Activated CD8-positive, alpha-beta T cell treated with anti-CD3 and anti-CD28 coated beads, Interleukin-2, amount 10 ng/mL, durations not matched to agents 7 days and 5 days (primary cell): Measurements from ENCODE around the gene PKD1. TPM values are rescaled to one million over a fixed set of nuclear protein-coding genes. Genes with fewer than 3 reads are reported as not detected.

Experiments
- ATAC-seq: fragments of 150-1000 bp; cut with Tn5 transposase; one replicate; pipeline ENCODE4 v1.10.0; 2021; ENCODE audit warnings: moderate library complexity
- CTCF ChIA-PET: fragments of 350-600 bp; sonication (Branson Sonifier 250); formaldehyde crosslinking; loops from one replicate; lab custom pipeline; 2021; ENCODE audit warnings: antibody characterized with exemption; lab: Charles Lee
- POLR2A ChIA-PET: fragments of 350-600 bp; sonication (Branson Sonifier 250); formaldehyde crosslinking; loops from one replicate; lab custom pipeline; 2021; ENCODE audit warnings: antibody characterized with exemption; lab: Charles Lee
- DNase-seq: peaks from one replicate; pipeline ENCODE4 v3.0.0-alpha.2; 2020
- H3K27ac Mint-ChIP-seq: one replicate; pipeline ENCODE4 v1.8.0; 2021; ENCODE audit warnings: mild to moderate bottlenecking, mixed read lengths
- H3K27me3 Mint-ChIP-seq: one replicate; pipeline ENCODE4 v1.8.0; 2021; ENCODE audit warnings: low read depth, mixed read lengths
- H3K36me3 Mint-ChIP-seq: one replicate; pipeline ENCODE4 v1.8.0; 2021; ENCODE audit warnings: low read depth, mixed read lengths
- H3K4me1 Mint-ChIP-seq: one replicate; pipeline ENCODE4 v1.8.0; 2021; ENCODE audit warnings: low read depth, mixed read lengths
- H3K4me3 Mint-ChIP-seq: one replicate; pipeline ENCODE4 v1.8.0; 2021; ENCODE audit warnings: mild to moderate bottlenecking, mixed read lengths
- H3K9me3 Mint-ChIP-seq: one replicate; pipeline ENCODE4 v1.8.0; 2022; ENCODE audit warnings: mixed read lengths; ENCODE audit not compliant: insufficient read depth
- total RNA-seq, 2 experiments: library from RNA; stranded (reverse); gene quantifications; one replicate each; pipeline ENCODE4 v1.2.3, GENCODE V29; 2021

PKD1 gene
- total RNA-seq, 2 experiments from 2014 or later = 66.0 to 76.6 TPM

GRCh38 chr16:2071454-2072202 is 64.1 kb downstream of the PKD1 start:
- Mint-ChIP-seq H3K4me3 (no peak overlapping the region), H3K4me1 (no peaks in the 10 kb centered on the region), H3K9me3 (no peaks in the 10 kb centered on the region), H3K27me3 (no peaks in the 10 kb centered on the region), H3K27ac (no peak overlapping the region), H3K36me3 (peaks cover 10% of the 10 kb centered on the region)
- ATAC-seq = no peak
- DNase-seq = no peak
- POLR2A ChIA-PET = no interaction called here
- CTCF ChIA-PET = no interaction called here

- no peak overlapping the region for H3K4me3 Mint-ChIP-seq
- H3K27ac Mint-ChIP-seq = no peak overlapping the region
- no peaks in the 10 kb centered on the region for H3K9me3 Mint-ChIP-seq
- no peak for DNase-seq
- no peak for ATAC-seq
- H3K27me3 Mint-ChIP-seq = no peaks in the 10 kb centered on the region
- ChIA-PET CTCF (no interaction called here), POLR2A (no interaction called here)
- H3K36me3 Mint-ChIP-seq = peaks cover 16% of the 10 kb centered on the region
- H3K4me1 Mint-ChIP-seq = no peaks in the 10 kb centered on the region
Observed at GRCh38 chr16:2070576-2071453, 64.9 kb downstream of the PKD1 start.

DNA sequence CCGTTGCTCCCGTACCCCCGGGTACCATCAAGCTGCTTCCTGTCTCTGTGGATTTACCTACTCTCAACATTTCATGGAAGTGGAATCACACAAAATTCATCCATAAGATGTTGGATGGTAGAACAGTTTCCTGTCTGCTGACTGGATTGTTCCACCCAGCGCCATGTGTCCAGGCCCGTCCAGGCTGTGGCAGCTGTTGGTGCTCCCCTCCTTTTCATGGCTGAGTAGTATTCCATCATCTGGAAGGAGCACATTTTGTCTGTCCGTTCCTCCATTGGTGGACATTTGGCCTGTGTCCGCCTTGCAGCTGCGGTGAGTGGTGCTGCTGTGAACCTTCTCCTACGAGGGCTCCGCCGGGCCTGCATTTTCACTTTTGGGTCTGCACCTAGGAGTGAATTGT is 69.6 kb downstream of the PKD1 start:
- H3K4me3 Mint-ChIP-seq = no peak overlapping the region
- H3K27me3 Mint-ChIP-seq = no peaks in the 10 kb centered on the region
- ATAC-seq (no peak), DNase-seq (no peak)
- CTCF ChIA-PET = interaction anchor here (1.0 kb wide), 1 partner anchor 9 kb away, joined by 4 read pairs; no protein-coding TSS in a partner anchor
- H3K4me1 Mint-ChIP-seq = no peaks in the 10 kb centered on the region
- H3K9me3 Mint-ChIP-seq = no peaks in the 10 kb centered on the region
- H3K27ac Mint-ChIP-seq = no peak overlapping the region
- POLR2A ChIA-PET = no interaction called here
- H3K36me3 Mint-ChIP-seq = peaks cover 19% of the 10 kb centered on the region

- Mint-ChIP-seq H3K36me3 (peaks cover 22% of the 10 kb centered on the region), H3K9me3 (no peaks in the 10 kb centered on the region), H3K4me3 (no peak overlapping the region), H3K4me1 (no peaks in the 10 kb centered on the region), H3K27ac (no peak overlapping the region), H3K27me3 (no peaks in the 10 kb centered on the region)
- ChIA-PET POLR2A (no interaction called here), CTCF (no interaction called here)
- DNase-seq = no peak
- ATAC-seq = no peak
Observed at GRCh38 chr16:2064368-2064945, 71.2 kb downstream of the PKD1 start.

GRCh38 chr16:2063861-2064260 is 71.8 kb downstream of the PKD1 start:
- POLR2A ChIA-PET = no interaction called here
- peaks cover 22% of the 10 kb centered on the region for H3K36me3 Mint-ChIP-seq
- no peaks in the 10 kb centered on the region for H3K27me3 Mint-ChIP-seq
- no peak overlapping the region for H3K4me3 Mint-ChIP-seq
- CTCF ChIA-PET = no interaction called here
- no peaks in the 10 kb centered on the region for H3K4me1 Mint-ChIP-seq
- no peak for DNase-seq
- ATAC-seq = no peak
- no peak overlapping the region for H3K27ac Mint-ChIP-seq
- no peaks in the 10 kb centered on the region for H3K9me3 Mint-ChIP-seq

DNA sequence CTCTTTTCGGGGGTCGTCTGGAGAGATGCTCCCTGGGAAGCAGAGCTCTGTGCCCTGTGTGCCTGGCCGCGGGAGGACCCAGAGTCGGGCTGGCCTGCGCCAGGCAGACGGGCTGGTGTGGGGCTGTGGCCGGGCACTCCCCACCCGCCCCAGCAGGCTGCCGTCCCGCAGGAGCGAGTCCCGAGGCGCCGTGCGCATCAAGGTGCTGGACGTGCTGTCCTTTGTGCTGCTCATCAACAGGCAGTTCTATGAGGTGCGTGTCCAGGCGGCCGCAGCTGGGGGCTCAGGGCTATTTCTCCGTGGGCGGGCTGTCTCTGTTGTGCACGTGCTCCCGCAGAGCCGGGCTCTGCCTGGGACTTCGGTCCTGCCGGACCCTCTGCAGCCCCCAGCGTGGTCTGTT is 72.9 kb downstream of the PKD1 start:
- Mint-ChIP-seq H3K27me3 (no peaks in the 10 kb centered on the region), H3K36me3 (peaks cover 18% of the 10 kb centered on the region), H3K9me3 (no peaks in the 10 kb centered on the region), H3K27ac (no peak overlapping the region), H3K4me3 (no peak overlapping the region), H3K4me1 (no peaks in the 10 kb centered on the region)
- no peak for ATAC-seq
- no peak for DNase-seq
- POLR2A ChIA-PET = no interaction called here
- CTCF ChIA-PET = interaction anchor here (1.2 kb wide), 1 partner anchor 15 kb away, joined by 3 read pairs; the partner anchor contains the start of genes NTHL1 and TSC2

DNA sequence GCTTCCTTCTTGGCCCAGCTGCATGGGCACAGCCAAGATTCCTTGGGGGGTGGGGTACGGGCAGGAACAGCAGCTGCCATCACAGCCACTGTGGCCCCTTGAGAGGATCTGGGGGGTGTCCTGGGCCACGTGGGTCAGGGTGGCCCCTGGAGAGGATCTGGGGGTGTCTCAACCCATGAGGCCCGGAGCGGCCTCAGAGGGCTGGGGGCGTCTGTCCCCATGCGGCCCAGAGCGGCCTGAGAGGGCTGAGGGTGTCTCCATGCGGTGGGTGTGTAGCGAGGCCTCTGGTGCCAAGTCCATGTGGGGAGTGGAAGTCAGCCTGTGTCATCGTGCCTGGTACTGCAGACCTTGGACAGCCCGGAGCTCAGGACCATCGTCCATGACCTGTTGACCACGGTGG is 74.2 kb downstream of the PKD1 start:
- no peaks in the 10 kb centered on the region for H3K27me3 Mint-ChIP-seq
- no peaks in the 10 kb centered on the region for H3K4me1 Mint-ChIP-seq
- H3K36me3 Mint-ChIP-seq = peaks cover 15% of the 10 kb centered on the region
- CTCF ChIA-PET = interaction anchor here (1.2 kb wide), 1 partner anchor 13 kb away, joined by 3 read pairs; the partner anchor contains the start of genes NTHL1 and TSC2
- no peak overlapping the region for H3K27ac Mint-ChIP-seq
- DNase-seq (no peak), ATAC-seq (no peak)
- POLR2A ChIA-PET = interaction anchor here (0.6 kb wide), 1 partner anchor 24 kb away, joined by 3 read pairs; no protein-coding TSS in a partner anchor
- H3K4me3 Mint-ChIP-seq = no peak overlapping the region
- no peaks in the 10 kb centered on the region for H3K9me3 Mint-ChIP-seq

DNA sequence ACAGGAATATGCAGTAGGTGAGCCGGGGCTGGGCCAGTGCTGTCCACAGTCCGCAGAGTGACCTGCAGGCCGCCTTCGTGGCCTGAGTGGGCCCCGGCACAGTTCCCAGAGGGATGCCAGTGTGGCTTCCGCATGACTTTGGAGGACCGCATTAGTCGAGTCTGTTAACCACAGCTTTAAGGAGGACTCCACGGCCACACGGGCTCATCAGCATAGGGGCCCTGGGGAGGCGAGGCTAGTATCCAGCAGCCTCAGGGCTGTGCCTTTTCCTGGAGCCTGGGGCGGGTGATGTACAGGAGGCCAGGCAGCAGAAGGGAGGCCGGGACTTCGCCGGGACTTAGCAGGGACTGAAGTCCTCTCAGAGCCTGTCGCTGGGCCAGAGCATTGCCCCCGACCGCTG is 74.7 kb downstream of the PKD1 start:
- no peak overlapping the region for H3K27ac Mint-ChIP-seq
- no peaks in the 10 kb centered on the region for H3K4me1 Mint-ChIP-seq
- DNase-seq (no peak), ATAC-seq (no peak)
- ChIA-PET POLR2A (no interaction called here), CTCF (no interaction called here)
- peaks cover 10% of the 10 kb centered on the region for H3K36me3 Mint-ChIP-seq
- H3K4me3 Mint-ChIP-seq = no peak overlapping the region
- no peaks in the 10 kb centered on the region for H3K27me3 Mint-ChIP-seq
- no peaks in the 10 kb centered on the region for H3K9me3 Mint-ChIP-seq

DNA sequence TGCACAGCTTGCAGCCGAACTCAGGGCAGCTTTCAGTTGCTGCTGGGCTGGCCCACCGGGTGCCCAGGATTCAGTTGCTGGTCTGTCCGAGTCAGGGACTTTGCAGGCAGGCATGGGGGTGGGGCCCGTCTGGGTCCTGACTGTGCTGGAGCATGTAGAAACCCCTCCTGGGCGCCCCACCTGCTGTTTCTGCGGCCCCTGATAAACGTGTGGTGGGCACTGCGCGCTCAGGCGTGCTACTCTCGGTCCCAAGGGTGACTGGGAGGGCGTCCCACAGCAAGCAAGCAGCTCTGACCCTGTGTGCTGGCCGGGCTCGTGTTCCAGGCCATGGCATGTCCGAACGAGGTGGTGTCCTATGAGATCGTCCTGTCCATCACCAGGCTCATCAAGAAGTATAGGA is 75.4 kb downstream of the PKD1 start:
- DNase-seq = no peak
- peaks cover 7% of the 10 kb centered on the region for H3K36me3 Mint-ChIP-seq
- POLR2A ChIA-PET = no interaction called here
- CTCF ChIA-PET = no interaction called here
- H3K4me3 Mint-ChIP-seq = no peak overlapping the region
- no peak for ATAC-seq
- no peaks in the 10 kb centered on the region for H3K9me3 Mint-ChIP-seq
- H3K27me3 Mint-ChIP-seq = no peaks in the 10 kb centered on the region
- H3K27ac Mint-ChIP-seq = no peak overlapping the region
- no peaks in the 10 kb centered on the region for H3K4me1 Mint-ChIP-seq

- Mint-ChIP-seq H3K27me3 (no peaks in the 10 kb centered on the region), H3K36me3 (peaks cover 5% of the 10 kb centered on the region), H3K27ac (no peak overlapping the region), H3K9me3 (no peaks in the 10 kb centered on the region), H3K4me1 (no peaks in the 10 kb centered on the region), H3K4me3 (no peak overlapping the region)
- POLR2A ChIA-PET = no interaction called here
- no peak for ATAC-seq
- CTCF ChIA-PET = no interaction called here
- DNase-seq = no peak
Observed at GRCh38 chr16:2058872-2059271, 76.8 kb downstream of the PKD1 start.

- H3K27me3 Mint-ChIP-seq = no peaks in the 10 kb centered on the region
- no peak for DNase-seq
- peaks cover 2% of the 10 kb centered on the region for H3K36me3 Mint-ChIP-seq
- no peaks in the 10 kb centered on the region for H3K9me3 Mint-ChIP-seq
- no peaks in the 10 kb centered on the region for H3K4me1 Mint-ChIP-seq
- no peak for ATAC-seq
- no peak overlapping the region for H3K27ac Mint-ChIP-seq
- POLR2A ChIA-PET = no interaction called here
- no peak overlapping the region for H3K4me3 Mint-ChIP-seq
- CTCF ChIA-PET = no interaction called here
Observed at GRCh38 chr16:2058420-2058819, 77.3 kb downstream of the PKD1 start.

DNA sequence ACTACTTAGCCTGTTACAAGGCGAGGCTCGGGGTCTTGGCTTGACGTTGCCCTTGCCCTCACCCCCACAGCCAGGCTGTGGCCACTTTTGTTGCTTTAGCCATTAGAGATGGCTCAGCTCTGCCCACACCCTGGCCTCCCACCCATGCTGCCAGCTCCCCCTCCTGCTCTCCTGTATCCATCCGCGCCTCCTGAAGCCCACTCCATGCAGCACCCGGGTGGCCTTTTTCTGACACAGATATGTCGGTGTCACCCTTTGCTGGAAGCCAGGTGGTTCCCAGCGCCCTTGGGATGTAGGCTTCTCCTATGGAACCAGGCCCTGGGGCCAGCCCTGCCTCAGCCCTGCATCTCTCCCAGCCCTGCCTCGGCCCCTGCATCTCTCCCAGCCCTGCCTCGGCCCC is 78.3 kb downstream of the PKD1 start:
- H3K4me1 Mint-ChIP-seq = no peaks in the 10 kb centered on the region
- no peaks in the 10 kb centered on the region for H3K27me3 Mint-ChIP-seq
- H3K9me3 Mint-ChIP-seq = no peaks in the 10 kb centered on the region
- DNase-seq = no peak
- H3K27ac Mint-ChIP-seq = no peak overlapping the region
- H3K4me3 Mint-ChIP-seq = no peak overlapping the region
- H3K36me3 Mint-ChIP-seq = peaks cover 2% of the 10 kb centered on the region
- ChIA-PET POLR2A (no interaction called here), CTCF (interaction anchor here (0.8 to 1.6 kb wide), 3 partner anchors 9 to 96 kb away, joined by 3 to 4 read pairs (median 4); no protein-coding TSS in a partner anchor)
- no peak for ATAC-seq
